H1 (cell line): ENCODE measurements around the gene QRICH1. TPM values are rescaled to one million over a fixed set of nuclear protein-coding genes. Genes with fewer than 3 reads are reported as not detected.

Experiments
- CTCF ChIA-PET: fragments of 300-600 bp; sonication (Branson Sonifier 250); formaldehyde crosslinking; loops from one replicate; lab custom pipeline; 2021; ENCODE audit not compliant: partially characterized antibody; lab: Charles Lee
- POLR2A ChIA-PET: fragments of 300-600 bp; sonication (Branson Sonifier 250); formaldehyde crosslinking; loops from one replicate; lab custom pipeline; 2021; ENCODE audit warnings: inconsistent platforms; ENCODE audit not compliant: partially characterized antibody; lab: Charles Lee
- DNase-seq, 2 experiments: peaks; one replicate each; pipeline versions ENCODE4 v3.0.0 to v3.0.0-alpha.2; 2010 to 2022; ENCODE audit warnings: low spot score in 2 of 2, low read depth in 1 of 2, mixed read lengths in 1 of 2
- FAIRE-seq: peaks from 2 replicates; lab custom pipeline; 2011; peaks lifted over from hg19 to GRCh38; lab: Jason Lieb, UNC
- H2AFZ ChIP-seq: 2 replicates; pipeline ENCODE4 v1.8.1; 2012; ENCODE audit warnings: low read length, inconsistent platforms
- H2AK5ac ChIP-seq: 2 replicates; pipeline ENCODE4 v1.6.1; 2013; ENCODE audit warnings: low read depth, low read length
- H2BK120ac ChIP-seq: replicated peaks from 2 replicates; pipeline ENCODE3; 2013; ENCODE audit warnings: low read depth, low read length, inconsistent platforms
- H2BK12ac ChIP-seq: 2 replicates; pipeline ENCODE4 v1.6.1; 2013; ENCODE audit warnings: low read depth, low read length
- H2BK15ac ChIP-seq: 2 replicates; pipeline ENCODE4 v1.6.1; 2013; ENCODE audit warnings: low read length
- H2BK20ac ChIP-seq: 2 replicates; pipeline ENCODE4 v1.6.1; 2013; ENCODE audit warnings: low read length
- H2BK5ac ChIP-seq: 2 replicates; pipeline ENCODE4 v1.6.1; 2013; ENCODE audit warnings: low read depth, low read length
- H3K14ac ChIP-seq: 2 replicates; pipeline ENCODE4 v1.6.1; 2013; ENCODE audit warnings: inconsistent platforms; ENCODE audit not compliant: insufficient read length
- H3K18ac ChIP-seq: 2 replicates; pipeline ENCODE4 v1.6.1; 2013; ENCODE audit warnings: low read length; ENCODE audit errors: extremely low read depth
- H3K23ac ChIP-seq: 2 replicates; pipeline ENCODE4 v1.6.1; 2013; ENCODE audit warnings: inconsistent platforms; ENCODE audit not compliant: insufficient read length
- H3K23me2 ChIP-seq: 2 replicates; pipeline ENCODE4 v1.6.1; 2013; ENCODE audit warnings: low read depth, low read length
- H3K27ac ChIP-seq: 2 replicates; pipeline ENCODE4 v1.6.1; 2011; ENCODE audit warnings: low read depth, low read length, inconsistent platforms
- H3K27me3 ChIP-seq, 4 experiments: replicated peaks in 1 of 4; 1 replicate in 1 of 4; 2 replicates in 3 of 4; pipeline versions ENCODE4 v1.6.1 to v1.8.1; 2011 to 2013; ENCODE audit warnings: low read length in 3 of 4, mild to moderate bottlenecking in 3 of 4, inconsistent platforms in 2 of 4, mixed read lengths in 2 of 4, moderate library complexity in 1 of 4; ENCODE audit not compliant: control insufficient read depth in 3 of 4, insufficient read depth in 3 of 4; ENCODE audit errors: extremely low read depth in 1 of 4
- H3K36me3 ChIP-seq, 4 experiments: 2 replicates each; pipeline versions ENCODE4 v1.6.1 to v1.8.1; 2011 to 2013; ENCODE audit warnings: mild to moderate bottlenecking in 4 of 4, low read length in 3 of 4, moderate library complexity in 2 of 4, control low read depth in 1 of 4, inconsistent platforms in 1 of 4; ENCODE audit not compliant: insufficient read depth in 4 of 4, control insufficient read depth in 2 of 4
- H3K4ac ChIP-seq: replicated peaks from 2 replicates; pipeline ENCODE3; 2013; ENCODE audit warnings: low read length, low read depth, mixed read lengths, inconsistent platforms; ENCODE audit not compliant: insufficient read length
- H3K4me1 ChIP-seq, 4 experiments: replicated peaks in 1 of 4; 1 replicate in 1 of 4; 2 replicates in 3 of 4; pipeline versions ENCODE4 v1.6.1 to v1.8.1; 2011 to 2013; ENCODE audit warnings: low read length in 3 of 4, inconsistent platforms in 2 of 4, mixed read lengths in 1 of 4; ENCODE audit not compliant: insufficient read depth in 4 of 4, control insufficient read depth in 3 of 4
- H3K4me2 ChIP-seq, 2 experiments: 2 replicates each; pipeline versions ENCODE4 v1.6.1 to v1.8.1; 2011 to 2013; ENCODE audit warnings: low read depth in 2 of 2, low read length in 2 of 2, control low read depth in 1 of 2, inconsistent platforms in 1 of 2, mild to moderate bottlenecking in 1 of 2; ENCODE audit not compliant: insufficient read depth in 1 of 2
- H3K4me3 ChIP-seq, 4 experiments: fragments of 200-600, 300-600 bp in 1 of 4; sonication (generic), shearing (Covaris generic), sonication (Bioruptor Twin) in 1 of 4; 2 replicates each; pipeline versions ENCODE4 v1.5.1 to v1.8.1; 2011 to 2016; ENCODE audit warnings: low read length in 4 of 4, low read depth in 3 of 4, control low read depth in 2 of 4, inconsistent platforms in 2 of 4, mild to moderate bottlenecking in 2 of 4, mixed read lengths in 1 of 4, moderate library complexity in 1 of 4; ENCODE audit not compliant: insufficient read depth in 2 of 4; ENCODE audit errors: extremely low read depth in 1 of 4
- H3K56ac ChIP-seq: replicated peaks from 2 replicates; pipeline ENCODE3; 2013; ENCODE audit warnings: low read depth, mild to moderate bottlenecking, mixed read lengths, low read length, inconsistent platforms; ENCODE audit not compliant: insufficient read length
- H3K79me1 ChIP-seq: 2 replicates; pipeline ENCODE4 v1.6.1; 2013; ENCODE audit warnings: low read depth, low read length, control low read depth
- H3K79me2 ChIP-seq, 2 experiments: 2 replicates each; pipeline versions ENCODE4 v1.6.1 to v1.8.1; 2012 to 2013; ENCODE audit warnings: low read length in 2 of 2, mild to moderate bottlenecking in 2 of 2, inconsistent platforms in 1 of 2; ENCODE audit not compliant: insufficient read depth in 2 of 2, control insufficient read depth in 1 of 2
- H3K9ac ChIP-seq, 4 experiments: replicated peaks in 1 of 4; 1 replicate in 1 of 4; 2 replicates in 3 of 4; pipeline versions ENCODE4 v1.6.1 to v1.8.1; 2011 to 2013; ENCODE audit warnings: low read depth in 3 of 4, low read length in 3 of 4, control low read depth in 2 of 4, mild to moderate bottlenecking in 2 of 4, moderate library complexity in 2 of 4, inconsistent platforms in 1 of 4; ENCODE audit errors: extremely low read depth in 1 of 4
- H3K9me3 ChIP-seq, 2 experiments: 2 replicates each; pipeline versions ENCODE4 v1.6.1 to v1.8.1; 2012 to 2013; ENCODE audit warnings: mild to moderate bottlenecking in 2 of 2, moderate library complexity in 2 of 2, control low read depth in 1 of 2, inconsistent platforms in 1 of 2, low read depth in 1 of 2, low read length in 1 of 2, mixed read lengths in 1 of 2; ENCODE audit not compliant: insufficient read depth in 2 of 2
- H4K20me1 ChIP-seq, 2 experiments: replicated peaks in 1 of 2; 2 replicates each; pipeline versions ENCODE3 to v1.8.1; 2011 to 2013; ENCODE audit warnings: inconsistent platforms in 2 of 2, low read length in 2 of 2, mild to moderate bottlenecking in 1 of 2; ENCODE audit not compliant: insufficient read depth in 2 of 2, control insufficient read depth in 1 of 2
- H4K5ac ChIP-seq: 2 replicates; pipeline ENCODE4 v1.6.1; 2013; ENCODE audit warnings: low read length, low read depth, mixed read lengths, inconsistent platforms; ENCODE audit not compliant: insufficient read length
- H4K8ac ChIP-seq: 2 replicates; pipeline ENCODE4 v1.8.0; 2013; ENCODE audit warnings: mild to moderate bottlenecking, moderate library complexity, low read length, inconsistent platforms; ENCODE audit not compliant: insufficient read depth; ENCODE audit errors: extremely low read depth
- H4K91ac ChIP-seq: replicated peaks from 2 replicates; pipeline ENCODE3; 2013; ENCODE audit warnings: low read length, mixed read lengths, inconsistent platforms; ENCODE audit not compliant: insufficient read length
- NANOG ChIP-seq: IDR thresholded peaks from 2 replicates; pipeline ENCODE4 v1.6.1; 2011; ENCODE audit warnings: low read length, low read depth, mild to moderate bottlenecking, inconsistent platforms; ENCODE audit not compliant: insufficient read depth, poor library complexity, severe bottlenecking
- SIN3A ChIP-seq, 2 experiments: IDR thresholded peaks in 1 of 2; conservative IDR thresholded peaks in 1 of 2; 2 replicates each; pipeline ENCODE4 v1.6.1; 2011 to 2012; ENCODE audit warnings: low read length in 2 of 2, improper control_type of control experiment in 1 of 2, low read depth in 1 of 2, mild to moderate bottlenecking in 1 of 2
- USF2 ChIP-seq: IDR thresholded peaks from 2 replicates; pipeline ENCODE4 v1.6.1; 2011; ENCODE audit warnings: low read length, improper control_type of control experiment
- WGBS, 2 experiments: shearing (Covaris generic) in 1 of 2; methylation state at CpG; one replicate each; pipeline versions ENCODE4 v1.1.6 to v1.1.7; 2013 to 2015; ENCODE audit warnings: low lambda C conversion rate in 2 of 2, mixed read lengths in 2 of 2, inconsistent platforms in 1 of 2, low coverage in 1 of 2, missing lambda C conversion rate in 1 of 2; ENCODE audit not compliant: insufficient replicate concordance in 2 of 2, insufficient coverage in 1 of 2, insufficient read length in 1 of 2; ENCODE audit errors: extremely low coverage in 1 of 2, missing lambda C conversion rate in 1 of 2; 5-methylcytosine and 5-hydroxymethylcytosine counted together
- polyA plus RNA-seq, 7 experiments: library from polyadenylated mRNA; depleted of rRNA in 3 of 7; stranded (reverse) in 5 of 7; unstranded in 2 of 7; fragments of >200 nt in 5 of 7; fragments of 200-250 nt in 2 of 7; gene quantifications; 1 replicate in 5 of 7; 2 replicates in 1 of 7; 4 replicates in 1 of 7; pipeline versions ENCODE4 v1.2.1 to v1.2.3, GENCODE V29; 2011 to 2013; ENCODE audit warnings: missing spikeins in 2 of 7, mixed read lengths in 2 of 7
- total RNA-seq: library from RNA; stranded (reverse); fragmentation: NEBNext Ultra II Directional; extraction: Animal tissue kit (Norgen Biotek cat#: 25700); gene quantifications from 2 replicates; pipeline ENCODE4 v1.2.1, GENCODE V29; 2021

Gene QRICH1
- total and polyA plus RNA-seq, 2 of the 8 experiments (the other 6 are each of a cell fraction or from before 2014, with no cell fraction given), result 128 to 142 TPM

- H4K5ac ChIP-seq, result no peak overlapping the region
- H2AFZ ChIP-seq, result no peak overlapping the region
- no peak overlapping the region for H3K56ac ChIP-seq
- H3K9me3 ChIP-seq, result no peaks in the 10 kb centered on the region
- H3K27ac ChIP-seq, result no peak overlapping the region
- no peak overlapping the region for H3K18ac ChIP-seq
- no peaks in the 10 kb centered on the region; a peak in 1 of 4 replicates for H3K79me2 ChIP-seq
- FAIRE-seq (no peak), DNase-seq (peak in 1 of 2 experiments; percentile 63)
- peaks cover 3% of the 10 kb centered on the region for H3K79me1 ChIP-seq
- WGBS, 2 experiments, result 92% methylated on average over 20 of the region's 20 CpGs; no CpG with 5 or more reads in 1 of the 2 experiments
- ChIA-PET CTCF (interaction anchor here (1.0 to 19.9 kb wide), 6 partner anchors 9 to 17 kb away, joined by 3 to 467 read pairs (median 4); partner anchors contain the start of genes DALRD3, NDUFAF3, P4HTM and WDR6), POLR2A (interaction anchor here (1.5 to 38.8 kb wide), 4 partner anchors 4 to 335 kb away, joined by 4 to 1518 read pairs (median 764); partner anchors contain the start of genes CELSR3, DALRD3, IMPDH2 and NDUFAF3)
- no peak overlapping the region for H4K91ac ChIP-seq
- H2BK15ac ChIP-seq, result no peak overlapping the region
- no peak overlapping the region for H2AK5ac ChIP-seq
- H3K9ac ChIP-seq, result no peak overlapping the region
- no peak overlapping the region for H2BK5ac ChIP-seq
- H3K14ac ChIP-seq, result no peak overlapping the region
- H3K4me3 ChIP-seq, result no peak overlapping the region
- peaks cover 0 to 4% of the 10 kb centered on the region in 2 experiments for H4K20me1 ChIP-seq
- peaks cover 0 to 3% (median 0%) of the 10 kb centered on the region in 4 experiments; a peak in 2 of 8 replicates for H3K36me3 ChIP-seq
- H3K4ac ChIP-seq, result no peak overlapping the region
- no peak overlapping the region for H3K4me2 ChIP-seq
- 0 out of 4 replicates have a peak, but pooled peaks of 1 of the 2 experiments have one; percentile 50 for TF ChIP-seq SIN3A (conservative IDR thresholded peaks at IDR 0.05 in 1 of 2, IDR thresholded peaks at IDR 0.05 in 1 of 2; ENCODE audit: low read depth in 1 of 2, low read length in 2 of 2)
- no peak for TF ChIP-seq USF2
- no peak for TF ChIP-seq NANOG
- H3K23me2 ChIP-seq, result no peaks in the 10 kb centered on the region
- no peak overlapping the region for H2BK120ac ChIP-seq
- H2BK20ac ChIP-seq, result no peak overlapping the region
- H3K4me1 ChIP-seq, result peaks cover 0 to 17% (median 7%) of the 10 kb centered on the region in 4 experiments; a peak in 5 of 7 replicates
- no peak overlapping the region for H4K8ac ChIP-seq
- no peak overlapping the region for H2BK12ac ChIP-seq
- H3K27me3 ChIP-seq, result no peaks in the 10 kb centered on the region
- H3K23ac ChIP-seq, result no peak overlapping the region
Measured at GRCh38 chr3:48997714-48998637, 95.9 kb downstream of the QRICH1 start.
